GM18526 (cell line): ENCODE results near the gene ZNF507.

Experiments
- POLR2A ChIP-seq: IDR thresholded peaks from 3 replicates; pipeline ENCODE4 v1.6.1; 2011; ENCODE audit not compliant: insufficient read length; ENCODE audit errors: extremely low read depth

ZNF507 gene

GRCh38 chr19:32355309-32355708 lies 9.9 kb downstream of the ZNF507 start:
- TF ChIP-seq POLR2A = no peak

GRCh38 chr19:32357720-32358119 lies 12.3 kb downstream of the ZNF507 start:
- TF ChIP-seq POLR2A = no peak

GRCh38 chr19:32358321-32358720 lies 12.9 kb downstream of the ZNF507 start:
- no peak for TF ChIP-seq POLR2A

GRCh38 chr19:32359581-32359980 lies 14.2 kb downstream of the ZNF507 start:
- no peak for TF ChIP-seq POLR2A

- TF ChIP-seq POLR2A = no peak
Observed at GRCh38 chr19:32361574-32362317, 16.3 kb downstream of the ZNF507 start.

GRCh38 chr19:32362318-32362691 lies 16.9 kb downstream of the ZNF507 start:
- no peak for TF ChIP-seq POLR2A

GRCh38 chr19:32363175-32363574 lies 17.8 kb downstream of the ZNF507 start:
- no peak for TF ChIP-seq POLR2A

GRCh38 chr19:32363632-32364031 lies 18.2 kb downstream of the ZNF507 start:
- no peak for TF ChIP-seq POLR2A

- TF ChIP-seq POLR2A = no peak
Observed at GRCh38 chr19:32364040-32364439, 18.6 kb downstream of the ZNF507 start.

- TF ChIP-seq POLR2A = no peak
Observed at GRCh38 chr19:32367063-32367462, 21.7 kb downstream of the ZNF507 start.

GRCh38 chr19:32367948-32368536 lies 22.6 kb downstream of the ZNF507 start:
- no peak for TF ChIP-seq POLR2A

- TF ChIP-seq POLR2A = no peak
Observed at GRCh38 chr19:32368787-32369186, 23.4 kb downstream of the ZNF507 start.

GRCh38 chr19:32372726-32373517 lies 27.5 kb downstream of the ZNF507 start:
- no peak for TF ChIP-seq POLR2A

- TF ChIP-seq POLR2A = no peak
Observed at GRCh38 chr19:32373585-32374295, 28.3 kb downstream of the ZNF507 start.

- no peak for TF ChIP-seq POLR2A
Observed at GRCh38 chr19:32380269-32380668, 34.9 kb downstream of the ZNF507 start.

- TF ChIP-seq POLR2A = no peak
Observed at GRCh38 chr19:32387701-32388392, 42.4 kb downstream of the ZNF507 start.
